GM12878 (cell line): ENCODE results near the gene CD300A. TPM values are rescaled to one million over a fixed set of nuclear protein-coding genes. Genes with fewer than 3 reads are reported as not detected.

Experiments used
- ASH2L ChIP-seq: fragments of 300-600, 200-600 bp; sonication (generic); IDR thresholded peaks from 2 replicates; pipeline ENCODE4 v1.6.1; 2017; ENCODE audit warnings: low read depth, mild to moderate bottlenecking, borderline replicate concordance
- ATF7 ChIP-seq: fragments of 450-650 bp; IDR thresholded peaks from 2 replicates; pipeline ENCODE4 v1.6.1; 2016; ENCODE audit warnings: low read depth, mild to moderate bottlenecking
- BCL11A ChIP-seq: IDR thresholded peaks from 2 replicates; pipeline ENCODE4 v1.6.1; 2011; ENCODE audit warnings: low read depth, low read length
- JUNB ChIP-seq: IDR thresholded peaks from 2 replicates; pipeline ENCODE4 v1.6.1; 2016; ENCODE audit warnings: antibody characterized with exemption, mild to moderate bottlenecking
- LARP7 ChIP-seq: fragments of 450-650 bp; IDR thresholded peaks from 2 replicates; pipeline ENCODE4 v1.6.1; 2017; ENCODE audit warnings: mild to moderate bottlenecking
- MEF2A ChIP-seq: IDR thresholded peaks from 2 replicates; pipeline ENCODE4 v1.6.1; 2011; ENCODE audit warnings: low read depth, mild to moderate bottlenecking, low read length, moderate library complexity; ENCODE audit not compliant: insufficient read depth
- MTA2 ChIP-seq: fragments of 450-650 bp; IDR thresholded peaks from 2 replicates; pipeline ENCODE4 v1.6.1; 2016; ENCODE audit warnings: low read depth, mild to moderate bottlenecking, moderate library complexity
- NR2C2 ChIP-seq: IDR thresholded peaks from 2 replicates; pipeline ENCODE4 v1.6.1; 2011; ENCODE audit warnings: borderline replicate concordance, low read depth; ENCODE audit not compliant: control insufficient read depth, insufficient read length
- NRF1 ChIP-seq: conservative IDR thresholded peaks from 2 replicates; pipeline ENCODE4 v1.6.1; 2011; ENCODE audit warnings: mild to moderate bottlenecking, low read depth, low read length, improper control_type of control experiment
- REST ChIP-seq: IDR thresholded peaks from 2 replicates; pipeline ENCODE4 v1.6.1; 2012; ENCODE audit warnings: mild to moderate bottlenecking, low read depth, low read length
- SIX5 ChIP-seq: IDR thresholded peaks from 2 replicates; pipeline ENCODE4 v1.6.1; 2011; ENCODE audit warnings: mild to moderate bottlenecking, low read depth, low read length, moderate library complexity; ENCODE audit not compliant: severe bottlenecking
- TAF1 ChIP-seq: IDR thresholded peaks from 2 replicates; pipeline ENCODE4 v1.6.1; 2011; ENCODE audit warnings: mild to moderate bottlenecking, low read depth, low read length, borderline replicate concordance
- TBL1XR1 ChIP-seq: IDR thresholded peaks from 2 replicates; pipeline ENCODE4 v1.6.1; 2012; ENCODE audit warnings: low read depth, low read length, improper control_type of control experiment
- ZNF384 ChIP-seq: IDR thresholded peaks from 2 replicates; pipeline ENCODE4 v1.6.1; 2012; ENCODE audit warnings: low read depth, mild to moderate bottlenecking, low read length, improper control_type of control experiment, borderline replicate concordance
- ZNF622 ChIP-seq: fragments of 450-650 bp; IDR thresholded peaks from 2 replicates; pipeline ENCODE4 v1.6.1; 2017; ENCODE audit warnings: mild to moderate bottlenecking, inconsistent platforms
- ZZZ3 ChIP-seq: IDR thresholded peaks from 2 replicates; pipeline ENCODE4 v1.6.1; 2011; ENCODE audit warnings: low read depth; ENCODE audit not compliant: control insufficient read depth, insufficient read length
- polyA plus RNA-seq, 11 experiments: library from polyadenylated mRNA; depleted of rRNA in 4 of 11; unstranded in 6 of 11; stranded (reverse) in 5 of 11; fragments of >200 nt; fragmentation: Nextera tagmentation in 4 of 11; fragmentation: Illumina TruSeq in 1 of 11; extraction: Ambion mirVana in 4 of 11; extraction: Trizol in 1 of 11; gene quantifications; 1 replicate in 1 of 11; 2 replicates in 10 of 11; pipeline versions ENCODE4 v1.2.1 to v1.2.3, GENCODE V29; 2011 to 2016; ENCODE audit warnings: inconsistent platforms in 2 of 11, missing spikeins in 2 of 11, low read depth in 1 of 11
- total RNA-seq, 4 experiments: library from RNA; depleted of rRNA in 3 of 4; stranded (reverse); fragments of >200 nt in 3 of 4; fragmentation: Illumina TruSeq in 1 of 4; extraction: Trizol in 1 of 4; gene quantifications; 2 replicates each; pipeline versions ENCODE4 v1.2.1 to v1.2.3, GENCODE V29; 2013 to 2021
- TF ChIP-seq, protein P1 (sequence below): fragments of 450-650 bp; IDR thresholded peaks from 2 replicates; pipeline ENCODE4 v1.6.1; 2017; ENCODE audit warnings: mild to moderate bottlenecking
- TF ChIP-seq, protein P2 (sequence below): fragments of 450-650 bp; conservative IDR thresholded peaks from 2 replicates; pipeline ENCODE4 v1.6.1; 2017; ENCODE audit warnings: mild to moderate bottlenecking, moderate library complexity
- TF ChIP-seq, protein P3 (sequence below): IDR thresholded peaks from 2 replicates; pipeline ENCODE4 v1.6.1; 2012; ENCODE audit warnings: low read depth, low read length, improper control_type of control experiment

The CD300A gene
- total and polyA plus RNA-seq, 10 of the 15 experiments (the other 5 are each of a cell fraction or from before 2014, with no cell fraction given) = 10.6 to 128 (median 36.1) TPM

DNA sequence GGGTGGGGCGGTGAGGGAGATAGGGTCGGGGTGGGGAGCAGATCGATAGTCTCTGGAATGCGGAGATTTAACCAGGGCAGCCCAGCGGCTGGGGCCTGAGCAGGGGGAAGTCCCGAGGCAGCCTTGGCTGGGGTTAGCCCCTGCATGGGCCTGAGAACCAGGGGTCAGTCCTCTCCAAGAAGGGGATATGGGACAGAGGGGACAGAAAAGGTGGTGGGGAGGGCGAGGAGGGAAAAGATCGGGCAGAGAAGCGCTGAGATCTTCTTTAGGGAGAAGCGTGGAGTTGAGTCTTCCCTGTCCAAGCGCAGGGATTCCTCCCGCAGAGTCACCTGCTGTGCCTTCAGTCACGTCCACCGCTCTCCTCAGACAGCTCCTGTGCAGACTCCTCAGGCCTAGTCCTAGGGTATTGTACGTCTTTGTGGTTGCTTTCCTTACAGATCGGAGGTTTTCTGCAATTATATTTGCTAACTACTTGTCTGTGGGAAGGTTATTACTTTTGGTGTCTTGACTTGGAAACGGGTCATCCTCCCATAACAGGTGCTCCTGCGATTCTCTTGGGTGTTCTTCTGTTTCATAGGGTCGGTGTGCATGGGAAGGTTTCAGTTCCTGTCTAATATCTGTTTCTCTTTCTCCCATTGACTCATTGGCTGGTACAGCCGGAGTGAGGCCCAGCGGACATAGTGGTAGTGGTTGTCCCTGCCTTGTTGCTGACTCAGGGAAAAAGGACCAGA, 952 bp downstream of the CD300A start (continued):
- TF ChIP-seq REST (no peak), ZNF622 (no peak), SIX5 (no peak), TAF1 (no peak), ZZZ3 (no peak), NR2C2 (no peak), JUNB (peak; percentile 73), BCL11A (peak; percentile 71; the same call in 1 of the 2 replicates), LARP7 (0 out of 2 replicates have a peak, but pooled peaks have one; percentile 39), ZNF384 (no peak), MTA2 (peak; percentile 85), TBL1XR1 (peak; percentile 45; the same call in 1 of the 2 replicates), ASH2L (no peak), NRF1 (no peak), MEF2A (0 out of 2 replicates have a peak, but pooled peaks have one; percentile 19), ATF7 (peak; percentile 66)
- TF ChIP-seq, protein P1, sequence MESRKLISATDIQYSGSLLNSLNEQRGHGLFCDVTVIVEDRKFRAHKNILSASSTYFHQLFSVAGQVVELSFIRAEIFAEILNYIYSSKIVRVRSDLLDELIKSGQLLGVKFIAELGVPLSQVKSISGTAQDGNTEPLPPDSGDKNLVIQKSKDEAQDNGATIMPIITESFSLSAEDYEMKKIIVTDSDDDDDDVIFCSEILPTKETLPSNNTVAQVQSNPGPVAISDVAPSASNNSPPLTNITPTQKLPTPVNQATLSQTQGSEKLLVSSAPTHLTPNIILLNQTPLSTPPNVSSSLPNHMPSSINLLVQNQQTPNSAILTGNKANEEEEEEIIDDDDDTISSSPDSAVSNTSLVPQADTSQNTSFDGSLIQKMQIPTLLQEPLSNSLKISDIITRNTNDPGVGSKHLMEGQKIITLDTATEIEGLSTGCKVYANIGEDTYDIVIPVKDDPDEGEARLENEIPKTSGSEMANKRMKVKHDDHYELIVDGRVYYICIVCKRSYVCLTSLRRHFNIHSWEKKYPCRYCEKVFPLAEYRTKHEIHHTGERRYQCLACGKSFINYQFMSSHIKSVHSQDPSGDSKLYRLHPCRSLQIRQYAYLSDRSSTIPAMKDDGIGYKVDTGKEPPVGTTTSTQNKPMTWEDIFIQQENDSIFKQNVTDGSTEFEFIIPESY = no peak
- TF ChIP-seq, protein P2, sequence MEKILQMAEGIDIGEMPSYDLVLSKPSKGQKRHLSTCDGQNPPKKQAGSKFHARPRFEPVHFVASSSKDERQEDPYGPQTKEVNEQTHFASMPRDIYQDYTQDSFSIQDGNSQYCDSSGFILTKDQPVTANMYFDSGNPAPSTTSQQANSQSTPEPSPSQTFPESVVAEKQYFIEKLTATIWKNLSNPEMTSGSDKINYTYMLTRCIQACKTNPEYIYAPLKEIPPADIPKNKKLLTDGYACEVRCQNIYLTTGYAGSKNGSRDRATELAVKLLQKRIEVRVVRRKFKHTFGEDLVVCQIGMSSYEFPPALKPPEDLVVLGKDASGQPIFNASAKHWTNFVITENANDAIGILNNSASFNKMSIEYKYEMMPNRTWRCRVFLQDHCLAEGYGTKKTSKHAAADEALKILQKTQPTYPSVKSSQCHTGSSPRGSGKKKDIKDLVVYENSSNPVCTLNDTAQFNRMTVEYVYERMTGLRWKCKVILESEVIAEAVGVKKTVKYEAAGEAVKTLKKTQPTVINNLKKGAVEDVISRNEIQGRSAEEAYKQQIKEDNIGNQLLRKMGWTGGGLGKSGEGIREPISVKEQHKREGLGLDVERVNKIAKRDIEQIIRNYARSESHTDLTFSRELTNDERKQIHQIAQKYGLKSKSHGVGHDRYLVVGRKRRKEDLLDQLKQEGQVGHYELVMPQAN = no peak; the same call in 1 of the 2 replicates
- TF ChIP-seq, protein P3, sequence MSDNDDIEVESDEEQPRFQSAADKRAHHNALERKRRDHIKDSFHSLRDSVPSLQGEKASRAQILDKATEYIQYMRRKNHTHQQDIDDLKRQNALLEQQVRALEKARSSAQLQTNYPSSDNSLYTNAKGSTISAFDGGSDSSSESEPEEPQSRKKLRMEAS = peak; percentile 54; the same call in 1 of the 2 replicates
